DMS53 treated with DMSO at 0.1 percent for 48 hours (cell line): ENCODE data around the gene ANKRD17.

ENCODE experiments used
- DNase-seq: peaks from one replicate; lab custom pipeline; 2025; ENCODE audit not compliant: unreplicated experiment; lab: John Stamatoyannopoulos, UW

Gene ANKRD17

DNA sequence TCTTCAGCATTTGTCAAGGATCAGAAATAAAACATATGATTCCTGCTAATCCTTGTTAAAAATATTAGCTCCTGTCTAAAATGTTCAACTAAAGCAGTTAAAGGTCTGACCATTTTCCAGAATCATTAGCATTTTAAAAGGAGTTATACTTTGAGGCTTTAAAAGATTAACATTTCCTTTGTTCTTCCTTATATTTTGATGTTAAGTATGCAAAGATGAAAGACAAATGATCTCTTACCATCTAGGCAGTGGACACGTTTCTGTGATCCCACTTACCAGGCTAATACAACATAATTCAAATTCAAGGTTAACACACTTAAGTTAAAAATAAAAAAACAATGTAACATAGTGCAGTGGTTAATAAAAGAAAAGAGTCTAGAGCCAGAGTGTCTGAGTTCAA lies 127.3 kb downstream of the ANKRD17 start:
- DNase-seq = no peak

DNA sequence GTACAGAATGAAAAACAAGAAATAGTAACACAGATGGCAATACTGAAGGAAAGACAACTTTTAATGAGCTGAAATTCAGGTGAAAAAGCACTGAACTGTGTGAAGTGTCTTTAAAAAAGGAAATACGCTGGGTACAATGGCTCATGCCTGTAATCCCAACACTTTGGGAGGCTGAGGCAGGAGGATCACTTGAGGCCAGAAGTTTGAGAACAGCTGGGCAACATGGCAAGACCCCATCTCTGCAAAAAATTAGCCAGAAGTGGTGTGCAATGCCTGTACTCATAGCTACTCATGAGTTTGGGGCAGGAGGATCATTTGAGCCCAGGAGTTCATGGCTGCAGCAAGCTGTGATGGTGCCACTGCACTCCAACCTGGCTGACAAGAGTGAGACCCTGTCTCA lies 129.3 kb downstream of the ANKRD17 start:
- no peak for DNase-seq

DNA sequence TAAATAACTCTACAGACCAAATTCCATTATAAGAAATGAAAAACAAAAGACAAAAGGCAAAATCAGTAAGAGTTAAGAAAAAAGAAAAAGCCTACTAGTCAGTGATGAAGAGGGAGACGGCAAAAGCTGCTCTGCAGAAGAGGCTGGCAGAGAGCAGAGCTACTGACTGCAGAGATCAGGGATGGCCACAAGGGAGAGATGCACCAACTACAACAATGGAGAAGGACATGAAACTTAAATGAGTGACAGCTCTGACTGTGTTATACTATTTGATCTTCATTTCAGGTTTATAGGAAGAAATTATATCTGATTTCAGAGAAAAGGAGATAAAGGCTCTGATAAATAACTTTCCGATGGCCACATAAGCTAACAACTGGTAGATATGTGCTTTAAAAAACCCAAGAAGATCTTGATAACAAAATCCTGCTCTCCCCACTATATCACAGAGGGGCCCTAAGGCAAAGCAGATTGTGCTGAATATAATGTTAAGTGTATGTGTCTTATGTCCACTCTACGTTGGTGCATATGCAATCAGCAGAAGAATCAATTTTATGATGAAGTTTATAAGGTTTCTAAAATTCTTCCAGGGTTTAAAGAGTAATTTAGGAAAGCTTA lies 130.7 kb downstream of the ANKRD17 start:
- DNase-seq = no peak

DNA sequence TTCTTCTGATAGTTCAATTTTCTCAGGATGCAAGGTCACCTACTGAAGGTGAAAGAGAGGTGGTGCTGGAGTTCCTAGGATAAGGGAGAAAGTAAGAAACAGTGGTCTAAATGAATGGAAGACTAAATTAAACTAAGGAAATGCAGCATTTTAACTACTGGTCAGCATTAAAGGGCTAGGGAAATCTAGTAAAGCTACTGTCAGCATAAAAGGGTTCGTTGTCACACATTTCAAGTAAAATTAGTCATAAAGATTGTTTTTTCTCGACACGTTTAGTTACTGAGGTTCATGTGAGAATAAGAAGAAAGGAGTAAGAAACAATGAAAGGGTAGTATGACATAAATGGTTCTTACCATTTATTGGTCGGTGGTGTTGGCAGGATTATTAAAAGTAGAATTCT lies 149.1 kb downstream of the ANKRD17 start:
- DNase-seq = no peak

DNA sequence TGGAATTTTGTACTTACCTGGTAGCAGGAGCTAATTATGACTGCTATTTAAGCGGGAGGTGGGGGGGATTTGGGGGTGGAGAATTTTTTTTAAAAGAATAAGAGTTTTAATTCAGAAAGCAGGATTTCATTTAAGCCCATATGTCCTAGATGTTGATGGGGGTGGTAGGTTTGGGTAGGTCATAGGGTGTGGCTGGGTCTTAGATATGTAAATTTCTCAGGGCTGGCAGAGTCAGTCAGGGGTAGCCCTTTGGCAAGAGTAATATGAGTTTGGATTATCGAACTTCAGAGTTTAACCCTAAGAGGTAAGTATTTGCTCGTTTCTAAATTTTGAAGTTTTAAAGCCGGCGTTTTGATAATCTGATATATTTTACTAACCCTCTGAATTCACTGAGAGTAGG lies 153.9 kb downstream of the ANKRD17 start:
- no peak for DNase-seq

DNA sequence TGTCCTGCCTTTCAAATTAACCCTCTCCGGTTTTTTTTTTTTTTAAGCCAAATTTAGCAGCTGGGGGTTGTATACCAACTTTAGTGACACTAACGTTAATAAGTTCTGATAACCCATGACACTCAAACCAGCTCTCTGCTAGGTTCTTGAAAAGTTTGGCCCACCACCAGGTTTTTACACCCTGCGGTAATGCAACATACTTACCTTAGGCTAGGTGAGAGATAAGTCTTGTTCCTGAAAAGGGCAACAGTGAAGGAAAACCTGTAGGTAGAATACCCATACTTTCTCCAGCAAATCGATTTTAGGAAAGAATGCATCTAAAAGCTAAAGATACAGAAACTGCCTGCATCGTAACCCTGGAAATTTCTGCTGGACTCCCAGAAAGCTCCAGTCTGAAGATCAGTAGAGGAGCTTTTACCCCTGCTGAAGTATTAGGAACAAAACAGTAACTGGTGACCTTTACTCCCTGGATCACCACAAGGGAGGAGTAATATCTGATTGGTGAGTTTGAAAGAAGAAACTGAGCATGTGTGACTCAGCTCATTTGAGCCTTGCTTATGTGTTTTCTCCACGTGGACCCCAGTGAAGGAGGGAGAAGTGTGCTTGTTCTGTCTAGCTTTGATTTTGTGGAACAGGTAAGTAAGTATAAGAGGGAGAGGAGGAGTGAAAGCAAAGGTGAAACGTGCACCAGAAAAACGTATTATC lies 154.6 kb downstream of the ANKRD17 start:
- no peak for DNase-seq

DNA sequence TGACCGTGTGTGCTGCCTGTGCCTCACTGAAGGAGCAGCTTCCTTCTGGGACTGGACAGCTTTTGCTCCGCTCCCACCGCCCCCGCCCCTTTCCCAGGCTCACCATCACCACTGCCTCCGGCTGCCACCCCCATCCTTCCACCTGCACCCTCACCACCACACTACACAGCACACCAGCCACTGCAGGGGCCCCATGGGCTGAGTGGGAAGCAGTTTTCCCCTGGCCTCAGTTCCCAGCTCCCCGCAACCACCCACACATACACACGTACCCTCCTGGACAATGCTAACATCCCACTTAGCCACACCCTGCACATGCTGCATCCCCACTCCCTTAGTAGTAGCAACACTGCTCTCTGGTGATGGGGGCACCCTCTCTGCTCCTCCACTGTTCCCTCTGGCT lies 159.5 kb downstream of the ANKRD17 start:
- no peak for DNase-seq

DNA sequence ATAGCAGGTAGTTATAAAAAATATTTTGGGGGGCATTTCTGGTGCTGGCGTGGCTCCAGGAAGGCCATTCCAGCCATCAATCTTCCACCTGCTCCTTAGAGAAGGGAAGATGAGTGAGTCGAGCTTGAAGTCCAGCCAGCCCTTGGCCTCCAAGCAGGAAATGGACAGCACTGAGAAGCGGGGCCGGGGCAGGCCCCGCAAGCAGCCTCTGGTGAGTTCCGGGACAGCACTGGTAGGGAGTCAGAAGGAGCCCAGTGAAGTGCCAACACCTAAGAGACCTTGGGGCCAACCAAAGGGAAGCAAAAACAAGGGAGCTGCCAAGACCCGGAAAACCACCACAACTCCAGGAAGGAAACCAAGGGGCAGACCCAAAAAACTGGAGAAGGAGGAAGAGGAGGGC lies 159.9 kb downstream of the ANKRD17 start:
- DNase-seq = no peak

DNA sequence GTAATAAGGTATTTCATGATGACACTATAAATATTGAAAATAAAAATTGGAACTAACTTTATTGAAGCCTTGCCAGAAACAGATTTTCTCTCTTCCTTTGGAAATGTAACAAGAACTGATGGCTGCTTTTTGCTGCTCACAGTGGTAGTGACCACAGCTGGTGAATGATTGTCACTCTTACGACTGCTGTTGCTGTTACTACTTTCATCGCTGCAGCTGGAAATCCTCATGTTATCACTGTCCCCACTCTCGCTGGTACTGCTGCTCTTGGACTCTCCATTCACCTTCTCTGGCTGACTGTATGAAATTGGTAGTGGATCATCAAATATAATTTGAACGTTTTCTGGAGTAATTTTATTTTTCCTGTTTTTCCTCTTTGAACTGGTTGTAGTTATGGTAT lies 160.6 kb downstream of the ANKRD17 start:
- DNase-seq = no peak

DNA sequence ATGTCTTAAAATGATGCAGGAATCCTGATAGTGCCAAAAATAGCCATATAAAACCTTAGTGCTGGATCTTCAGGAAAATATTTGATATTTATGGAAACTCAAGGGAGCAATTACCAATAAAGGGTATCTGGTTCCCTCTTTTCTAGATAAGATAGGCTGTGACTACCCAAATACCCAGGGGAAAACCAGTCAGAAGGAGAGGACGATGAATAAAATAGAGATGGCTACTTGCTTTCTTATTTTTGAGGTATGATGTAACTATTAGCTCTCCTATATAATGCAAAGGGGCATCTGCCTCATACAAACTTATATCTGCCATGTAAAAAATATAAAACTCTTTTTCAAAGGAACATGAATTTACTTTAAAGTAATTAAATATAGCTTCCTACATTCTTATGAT lies 165.7 kb downstream of the ANKRD17 start:
- DNase-seq = no peak

DNA sequence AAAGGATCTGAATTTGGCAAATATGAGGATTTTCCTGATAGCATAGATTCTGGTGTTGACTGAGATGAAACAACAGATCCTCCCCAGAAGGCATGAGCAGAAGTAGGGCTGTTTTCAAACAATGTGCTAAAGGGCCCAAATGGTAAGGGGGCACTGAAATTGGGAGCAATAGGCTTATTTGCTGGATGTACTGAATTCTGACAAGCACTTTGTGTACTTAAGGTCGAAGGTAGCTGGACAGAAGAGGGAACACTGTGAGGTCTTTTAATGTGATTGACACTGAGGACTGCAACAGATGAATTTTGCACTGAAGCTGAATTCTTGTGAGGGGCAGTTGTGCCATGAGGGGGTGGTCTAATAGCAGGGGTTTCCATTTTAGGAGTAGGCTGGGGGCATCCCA lies 167.9 kb downstream of the ANKRD17 start:
- no peak for DNase-seq

DNA sequence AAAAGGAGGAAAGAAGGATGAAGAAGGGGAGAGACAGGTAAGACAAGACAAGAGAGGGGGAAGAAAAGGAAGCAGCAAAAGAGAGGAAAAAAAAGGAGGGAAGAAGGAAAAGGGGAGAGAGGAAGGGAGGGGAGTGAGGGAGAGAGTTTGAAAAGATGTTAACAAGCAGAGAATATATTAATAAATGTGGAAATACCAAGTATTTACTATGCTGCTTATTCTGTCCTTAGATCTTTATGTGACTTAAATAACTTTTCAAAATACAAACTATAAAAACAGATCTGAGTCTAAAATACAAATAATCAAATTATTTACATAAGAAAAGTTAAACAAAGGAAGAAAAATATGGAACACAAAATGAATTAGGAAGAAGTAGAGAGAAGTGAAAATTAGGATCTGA lies 170.7 kb downstream of the ANKRD17 start:
- no peak for DNase-seq

DNA sequence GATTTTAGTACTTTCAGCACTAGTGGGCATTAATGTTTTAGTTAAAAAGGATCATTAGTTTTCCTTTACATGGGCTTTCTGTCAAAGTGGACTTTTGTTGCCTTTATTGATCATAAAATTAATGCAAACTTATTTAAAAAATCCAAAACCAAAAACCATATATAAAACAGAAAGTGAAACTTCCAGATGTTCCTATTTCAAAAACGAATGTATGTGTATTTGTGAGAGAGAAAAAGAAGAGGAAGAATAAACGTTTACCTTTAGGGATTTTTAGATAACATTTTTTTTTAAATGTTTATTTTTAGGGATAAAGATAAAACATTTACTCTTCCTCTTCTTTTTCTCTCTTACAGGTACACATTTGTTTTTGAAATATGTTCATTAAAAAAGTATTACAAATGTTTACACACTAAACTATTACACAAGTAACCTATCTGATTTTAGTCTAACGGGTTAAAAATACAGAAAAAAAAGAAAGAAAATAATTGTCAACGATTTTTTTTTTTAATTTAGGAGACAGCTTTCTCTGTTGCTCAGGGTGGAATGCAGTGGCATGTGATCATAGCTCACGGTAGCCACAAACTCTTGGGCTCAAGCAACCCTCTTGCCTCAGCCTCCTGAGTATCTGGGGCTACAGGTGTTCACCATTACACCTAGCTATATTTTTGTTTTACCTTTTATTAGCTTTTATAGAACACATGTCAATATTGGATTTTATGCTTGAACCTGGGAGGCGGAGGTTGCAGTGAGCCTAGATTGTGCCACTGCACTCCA lies 172.3 kb downstream of the ANKRD17 start:
- no peak for DNase-seq

DNA sequence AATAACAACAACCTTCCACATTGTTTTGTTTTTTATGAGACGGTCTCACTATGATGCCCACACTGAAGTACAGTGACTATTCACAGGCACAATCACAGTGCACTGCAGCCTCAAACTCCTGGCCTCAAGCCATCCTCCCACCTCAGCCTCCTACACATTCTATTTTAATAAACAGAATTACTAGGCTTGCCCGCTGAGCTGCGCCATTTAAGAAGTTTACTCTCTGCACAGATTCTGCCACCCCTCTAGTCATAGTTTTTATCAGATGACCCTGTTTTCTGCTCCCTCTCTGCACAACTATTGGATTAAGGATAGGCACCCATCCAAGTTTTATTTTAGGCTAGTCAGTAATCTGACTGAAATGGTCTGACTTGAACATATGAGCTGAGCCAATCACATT lies 177.8 kb downstream of the ANKRD17 start:
- DNase-seq = no peak

DNA sequence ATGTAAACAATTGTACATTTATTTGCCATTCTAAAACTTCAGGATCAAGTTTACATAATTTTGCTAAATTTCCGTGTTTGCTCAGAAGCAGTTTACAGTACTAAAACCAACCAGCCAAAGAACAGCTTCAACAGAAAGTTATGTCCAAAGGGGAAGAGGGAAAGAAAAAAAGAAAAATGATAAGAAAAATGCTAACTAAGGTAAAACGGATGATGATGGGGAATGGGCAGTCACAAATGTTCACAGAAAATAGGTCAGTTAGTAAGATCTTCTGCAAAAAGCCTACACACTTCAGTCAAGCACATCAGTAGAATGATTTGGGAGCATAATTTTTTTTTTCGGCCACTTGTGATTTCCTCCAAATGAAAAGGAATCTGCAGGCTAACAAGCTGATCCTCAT lies 182.8 kb downstream of the ANKRD17 start:
- DNase-seq = no peak

DNA sequence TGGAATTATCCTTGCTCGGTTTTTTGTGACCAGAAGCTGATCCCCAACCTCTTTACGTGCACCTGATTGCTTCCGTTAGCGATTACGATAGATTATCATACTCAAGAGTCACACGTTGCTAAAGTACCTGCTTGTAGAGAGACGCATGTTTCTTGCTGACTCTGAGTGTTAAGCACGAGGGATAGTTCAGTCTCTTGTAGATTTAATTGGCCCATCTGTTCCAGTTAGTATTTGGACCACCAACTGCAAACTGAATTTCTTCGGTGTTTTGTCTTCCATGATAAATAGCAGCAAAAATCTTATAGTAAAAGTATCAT lies 188.6 kb downstream of the ANKRD17 start:
- DNase-seq = peak; percentile 74

DNA sequence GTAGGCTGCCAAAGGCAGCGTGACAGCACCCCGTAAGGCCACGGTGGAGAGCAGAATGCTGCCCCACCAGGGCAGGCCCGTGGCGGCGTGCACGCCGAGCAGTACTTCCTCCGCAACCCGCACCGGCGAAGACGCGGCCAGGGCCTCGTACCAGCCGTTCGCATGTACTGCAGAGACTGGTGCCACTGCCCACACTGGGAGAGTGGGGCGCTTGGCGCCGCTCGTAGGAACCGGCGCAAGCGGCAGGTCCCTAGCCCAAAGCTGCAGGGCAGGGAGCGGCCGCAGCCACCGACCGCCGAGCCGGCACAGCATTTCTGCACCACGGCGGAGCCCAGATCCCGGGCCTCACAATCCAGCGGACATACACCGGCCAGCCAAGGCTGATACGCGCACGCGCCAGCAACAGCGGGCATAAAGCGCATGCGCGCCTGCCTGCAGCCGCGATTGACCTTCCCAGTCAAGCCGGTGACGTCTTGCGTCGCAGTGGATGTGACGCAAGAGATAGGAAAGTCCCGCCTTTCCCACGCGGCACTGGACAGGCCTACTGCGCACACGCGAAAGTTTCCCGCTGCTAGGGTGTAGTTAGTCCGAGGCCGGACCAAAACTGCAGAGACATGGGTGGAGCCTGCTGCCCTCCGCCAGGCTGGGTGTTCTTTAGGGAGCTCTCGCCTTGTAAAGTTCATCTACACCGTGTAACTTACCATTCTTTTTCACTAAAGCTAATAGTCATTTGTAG lies 189.1 kb downstream of the ANKRD17 start, which contains the start of gene COX18:
COX18 (minus strand) TSS at position 379 of the 736 bp plus-strand sequence; CDS start at position 312, 67 bp downstream.
- DNase-seq = peak; percentile 90

DNA sequence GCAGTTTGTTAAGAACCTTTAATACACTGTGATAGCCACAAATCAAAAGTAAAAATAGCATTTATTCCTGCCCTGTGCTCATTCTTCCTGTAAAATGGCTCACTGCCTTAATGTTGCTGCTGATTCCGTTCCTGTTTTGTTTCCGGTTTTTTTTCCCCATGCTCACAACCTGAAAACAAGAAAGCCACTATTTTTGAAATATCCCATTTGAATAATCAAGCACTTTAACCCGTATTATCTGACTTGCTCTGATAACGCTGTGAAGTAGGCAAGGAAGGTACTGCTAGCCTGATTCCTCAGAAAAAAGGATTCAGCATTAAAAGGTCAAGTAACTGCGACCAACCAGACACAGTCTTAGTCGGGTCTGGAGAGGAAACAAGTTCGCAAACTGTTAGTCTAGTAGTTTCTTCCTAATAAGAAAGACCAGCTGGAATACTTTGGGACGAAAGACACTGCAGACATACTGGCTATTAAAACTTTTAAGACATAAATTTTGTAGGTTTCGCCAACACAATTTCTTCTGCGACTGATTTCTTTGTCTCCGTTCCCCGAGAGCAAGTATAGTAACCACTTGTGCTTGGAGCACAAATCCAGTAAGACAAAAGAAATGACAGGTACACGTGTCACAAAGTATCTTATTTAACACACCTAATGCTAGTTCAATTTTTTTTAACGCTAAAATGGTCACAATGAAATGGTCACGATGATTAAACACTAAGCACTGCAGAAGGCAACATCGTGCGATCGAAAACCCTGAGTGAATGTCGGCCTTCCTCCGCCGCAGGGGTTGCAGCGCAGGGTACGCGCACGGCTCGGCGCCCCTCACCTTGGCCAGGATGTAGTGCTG lies 189.9 kb downstream of the ANKRD17 start:
- DNase-seq = peak; percentile 57

DNA sequence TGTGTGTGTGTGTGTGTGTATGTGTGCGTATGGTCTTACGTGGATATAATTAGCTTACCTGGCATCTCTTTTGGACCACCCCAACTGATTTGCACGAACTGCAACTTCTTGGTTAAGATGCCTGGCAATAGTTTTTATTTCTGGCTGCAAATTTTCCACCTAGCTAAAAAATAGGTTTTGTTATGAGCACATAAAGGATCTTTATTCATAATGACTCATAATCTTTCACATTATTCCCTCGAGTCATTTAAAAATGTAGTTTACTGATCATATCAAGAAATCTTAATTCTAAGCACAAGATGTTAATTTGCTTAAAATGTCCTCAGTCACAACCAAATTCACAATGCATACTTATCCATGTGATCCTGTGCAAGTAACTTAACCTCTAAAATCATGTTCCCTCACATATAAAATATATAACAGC lies 190.6 kb downstream of the ANKRD17 start:
- no peak for DNase-seq

DNA sequence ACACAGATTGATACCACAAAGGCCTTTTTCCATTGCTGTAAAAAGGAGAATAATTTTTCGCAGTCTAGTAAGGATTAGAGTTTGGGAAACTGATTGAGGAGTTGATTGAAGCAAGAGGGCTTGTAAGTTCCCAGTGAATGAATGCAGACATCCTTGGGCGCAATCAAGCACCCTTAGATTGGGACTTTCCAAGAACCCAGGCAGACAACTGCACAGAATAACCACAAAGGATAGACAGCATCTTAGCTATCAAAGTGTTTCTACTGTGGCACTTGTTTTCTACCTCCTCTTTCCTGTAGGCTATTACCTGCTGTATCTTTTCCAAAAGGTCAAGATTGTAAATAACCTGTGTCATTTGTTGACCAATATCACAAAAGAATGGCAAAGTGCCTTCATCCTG lies 191.7 kb downstream of the ANKRD17 start:
- no peak for DNase-seq

DNA sequence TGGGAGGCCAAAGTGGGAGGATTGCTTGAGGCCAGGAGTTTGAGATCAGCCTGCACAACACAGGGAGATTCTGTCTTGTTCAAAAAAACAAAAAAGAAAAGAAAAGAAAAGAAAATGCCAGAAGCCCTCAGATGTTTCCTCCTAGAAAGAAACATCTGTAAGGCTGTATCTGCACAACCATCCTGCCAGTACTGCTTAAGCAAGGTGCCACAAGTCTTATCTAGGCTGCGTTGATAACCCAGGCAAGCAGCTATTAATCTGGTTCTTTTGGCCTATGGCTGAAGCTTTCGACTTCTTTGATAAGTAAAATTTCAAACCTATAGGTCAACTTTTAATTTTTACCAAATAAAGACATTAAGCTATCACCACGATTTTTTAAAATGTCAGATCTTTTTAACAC lies 192.2 kb downstream of the ANKRD17 start:
- no peak for DNase-seq
